Lower leg skin (tissue), 4 donors: Measurements from ENCODE around the gene ERN1. TPM values are rescaled to one million over a fixed set of nuclear protein-coding genes. Genes with fewer than 3 reads are reported as not detected.

ENCODE experiments used
- DNase-seq, 2 donors: peaks; one replicate each; pipeline ENCODE4 v3.0.0-alpha.2; 2019; ENCODE audit warnings: low spot score in 2 of 2
- H3K4me3 ChIP-seq: fragments of 200-600 bp; sonication (generic); 2 replicates; pipeline ENCODE4 v1.5.1; 2017; ENCODE audit warnings: mild to moderate bottlenecking, low read depth; ENCODE audit not compliant: poor library complexity, severe bottlenecking
- POLR2A ChIP-seq, 2 donors: fragments of 450-650 bp; IDR thresholded peaks; one replicate each; pipeline ENCODE4 v1.6.1; 2016 to 2017; ENCODE audit warnings: antibody characterized with exemption in 2 of 2, mild to moderate bottlenecking in 1 of 2, moderate library complexity in 1 of 2
- WGBS, 2 donors: methylation state at CpG; one replicate each; pipeline ENCODE4 v1.1.5; 2018; 5-methylcytosine and 5-hydroxymethylcytosine counted together
- intact Hi-C: fragments of 100-400 bp; cut with DNase I; formaldehyde crosslinking; loops from one replicate; pipeline ENCODE4 v1.15.0; 2023; ENCODE audit warnings: low total_unique reads
- total RNA-seq, 4 donors: library from RNA; depleted of rRNA; stranded (reverse); fragments of >200 nt; gene quantifications; one replicate each; pipeline ENCODE4 v1.1.0, GENCODE V29; 2016
- TF ChIP-seq, protein P1 (sequence below), 3 donors: fragments of 450-650 bp; IDR thresholded peaks; one replicate each; pipeline ENCODE4 v1.5.1; 2016; ENCODE audit warnings: antibody characterized with exemption in 3 of 3, mild to moderate bottlenecking in 3 of 3, moderate library complexity in 2 of 3

The ERN1 gene
- total RNA-seq, 4 donors from 2014 or later: 18.2 to 44.0 (median 22.8) TPM

DNA sequence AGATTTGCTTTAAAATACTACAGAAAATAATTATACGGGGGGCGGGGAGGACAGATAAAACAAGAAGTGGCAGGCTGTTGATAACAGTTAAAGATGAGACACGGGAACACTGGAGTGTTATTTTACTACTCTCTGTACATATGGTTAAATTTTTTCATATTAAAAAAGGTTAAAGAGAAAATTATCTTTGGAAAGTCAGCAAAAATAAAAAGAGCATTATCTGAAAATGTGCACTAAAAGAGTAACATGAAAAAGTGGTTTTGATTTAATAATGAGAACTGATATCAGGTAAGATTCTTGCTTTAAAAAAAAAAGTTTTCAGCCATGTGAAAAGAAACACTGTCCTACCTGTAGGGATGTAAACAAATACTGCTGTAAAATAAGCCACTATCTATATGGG lies 46.9 kb downstream of the ERN1 start:
- H3K4me3 ChIP-seq: no peak overlapping the region
- TF ChIP-seq, protein P1, sequence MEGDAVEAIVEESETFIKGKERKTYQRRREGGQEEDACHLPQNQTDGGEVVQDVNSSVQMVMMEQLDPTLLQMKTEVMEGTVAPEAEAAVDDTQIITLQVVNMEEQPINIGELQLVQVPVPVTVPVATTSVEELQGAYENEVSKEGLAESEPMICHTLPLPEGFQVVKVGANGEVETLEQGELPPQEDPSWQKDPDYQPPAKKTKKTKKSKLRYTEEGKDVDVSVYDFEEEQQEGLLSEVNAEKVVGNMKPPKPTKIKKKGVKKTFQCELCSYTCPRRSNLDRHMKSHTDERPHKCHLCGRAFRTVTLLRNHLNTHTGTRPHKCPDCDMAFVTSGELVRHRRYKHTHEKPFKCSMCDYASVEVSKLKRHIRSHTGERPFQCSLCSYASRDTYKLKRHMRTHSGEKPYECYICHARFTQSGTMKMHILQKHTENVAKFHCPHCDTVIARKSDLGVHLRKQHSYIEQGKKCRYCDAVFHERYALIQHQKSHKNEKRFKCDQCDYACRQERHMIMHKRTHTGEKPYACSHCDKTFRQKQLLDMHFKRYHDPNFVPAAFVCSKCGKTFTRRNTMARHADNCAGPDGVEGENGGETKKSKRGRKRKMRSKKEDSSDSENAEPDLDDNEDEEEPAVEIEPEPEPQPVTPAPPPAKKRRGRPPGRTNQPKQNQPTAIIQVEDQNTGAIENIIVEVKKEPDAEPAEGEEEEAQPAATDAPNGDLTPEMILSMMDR (IDR thresholded peaks at IDR 0.05): no peak
- no peak for TF ChIP-seq POLR2A (IDR thresholded peaks at IDR 0.05)
- intact Hi-C loops: no loop called here
- 86 to 89% methylated on average over 3 of the region's 3 CpGs for WGBS, 2 donors
- DNase-seq: no peak

DNA sequence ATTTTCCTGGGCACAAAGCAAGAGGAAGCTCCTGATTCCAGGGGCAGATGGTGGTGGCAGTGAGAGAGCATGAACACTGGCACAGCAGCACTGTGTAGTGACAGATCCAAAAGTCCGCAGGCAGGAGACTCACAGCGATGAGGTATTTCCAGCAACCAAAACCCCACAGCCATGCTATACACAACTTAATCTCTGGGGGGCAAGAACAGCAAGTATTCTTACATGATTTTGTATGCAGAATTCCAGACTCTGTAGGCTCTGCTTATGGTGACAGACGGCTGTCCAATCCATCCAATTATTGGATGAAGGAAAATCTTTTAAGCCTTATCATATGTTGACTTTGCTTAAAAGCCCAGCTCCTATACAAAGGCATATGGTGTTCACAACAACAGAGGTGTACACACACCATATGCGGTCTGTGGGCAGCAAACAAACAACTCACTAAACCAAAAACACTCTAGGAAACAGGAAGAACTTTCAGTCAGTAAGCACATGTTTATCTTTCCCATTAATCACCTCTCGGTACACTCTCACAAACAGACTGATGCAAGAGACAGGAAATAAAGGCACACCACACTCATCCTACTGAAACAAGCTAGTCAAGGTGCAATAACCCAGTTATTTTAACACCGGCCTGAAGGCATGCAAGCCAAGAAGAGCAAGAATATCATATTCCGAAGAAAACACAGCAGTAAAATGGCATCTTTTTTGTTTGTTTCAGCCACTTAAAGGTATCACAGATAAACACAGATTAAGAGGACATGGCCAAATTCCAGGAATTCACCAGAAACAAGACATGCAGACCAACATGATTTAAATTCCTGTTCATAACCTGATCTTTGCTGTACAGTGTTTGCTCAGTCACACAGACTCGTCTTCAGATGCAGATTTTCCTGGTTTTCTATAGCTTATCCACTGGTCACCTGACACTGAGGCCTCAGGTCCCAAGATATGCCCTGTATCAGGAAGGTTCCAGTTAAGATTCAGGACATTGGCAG lies 47.8 kb downstream of the ERN1 start:
- no peak overlapping the region for H3K4me3 ChIP-seq
- TF ChIP-seq, protein P1 (IDR thresholded peaks at IDR 0.05): peak in 1 of 3 donors; percentile 51
- TF ChIP-seq POLR2A (IDR thresholded peaks at IDR 0.05): no peak
- intact Hi-C loops: no loop called here
- no peak for DNase-seq
- 57 to 59% methylated on average over 8 of the region's 8 CpGs for WGBS, 2 donors

DNA sequence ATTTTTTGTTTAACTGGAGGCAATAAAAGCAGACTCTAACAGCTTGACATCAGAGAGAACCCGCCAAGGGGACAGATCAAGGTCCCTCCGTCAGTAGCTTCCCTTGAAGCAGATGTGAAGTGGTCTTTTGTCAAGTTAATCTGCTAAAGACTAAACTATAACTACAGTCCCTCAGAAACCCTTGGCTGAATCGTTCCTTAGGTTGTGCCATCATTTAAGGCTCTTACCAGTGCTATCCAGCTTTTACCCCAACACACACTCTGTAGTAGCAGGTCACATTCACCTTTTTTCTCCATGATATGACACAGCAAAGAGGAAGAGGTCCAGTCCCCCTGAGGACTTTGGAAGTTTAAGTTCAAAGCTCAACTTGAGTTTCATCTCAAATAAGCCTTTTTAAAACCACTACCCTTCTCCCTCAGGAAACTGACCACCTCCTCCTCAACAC lies 49.7 kb downstream of the ERN1 start:
- intact Hi-C loops: no loop called here
- 88 to 89% methylated on average over 3 of the region's 3 CpGs for WGBS, 2 donors
- TF ChIP-seq, protein P1 (IDR thresholded peaks at IDR 0.05): no peak
- TF ChIP-seq POLR2A (IDR thresholded peaks at IDR 0.05): no peak
- no peak overlapping the region for H3K4me3 ChIP-seq
- DNase-seq: no peak

DNA sequence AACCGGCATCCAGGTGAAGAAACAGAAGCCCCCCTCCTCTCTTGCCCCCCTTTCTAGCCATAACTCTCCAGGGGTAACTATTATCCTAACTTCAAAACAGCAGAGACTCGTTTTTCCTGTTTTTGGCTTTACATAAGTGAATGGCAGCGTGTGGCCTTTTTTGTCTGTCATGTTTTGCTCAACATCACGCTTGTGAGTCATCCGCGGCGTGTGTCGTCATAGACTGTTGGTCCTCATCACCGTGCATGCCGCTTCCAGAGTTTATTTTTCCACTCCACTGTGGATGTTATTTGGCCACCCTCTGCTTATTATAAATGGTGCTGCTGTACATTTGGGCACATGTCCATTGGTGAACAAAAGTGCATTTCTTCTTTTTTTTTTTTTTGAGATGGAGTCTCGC lies 52.6 kb downstream of the ERN1 start:
- 77 to 78% methylated on average over 11 of the region's 11 CpGs for WGBS, 2 donors
- DNase-seq: no peak
- no peak overlapping the region for H3K4me3 ChIP-seq
- TF ChIP-seq, protein P1 (IDR thresholded peaks at IDR 0.05): no peak
- TF ChIP-seq POLR2A (IDR thresholded peaks at IDR 0.05): no peak
- intact Hi-C loops: no loop called here

DNA sequence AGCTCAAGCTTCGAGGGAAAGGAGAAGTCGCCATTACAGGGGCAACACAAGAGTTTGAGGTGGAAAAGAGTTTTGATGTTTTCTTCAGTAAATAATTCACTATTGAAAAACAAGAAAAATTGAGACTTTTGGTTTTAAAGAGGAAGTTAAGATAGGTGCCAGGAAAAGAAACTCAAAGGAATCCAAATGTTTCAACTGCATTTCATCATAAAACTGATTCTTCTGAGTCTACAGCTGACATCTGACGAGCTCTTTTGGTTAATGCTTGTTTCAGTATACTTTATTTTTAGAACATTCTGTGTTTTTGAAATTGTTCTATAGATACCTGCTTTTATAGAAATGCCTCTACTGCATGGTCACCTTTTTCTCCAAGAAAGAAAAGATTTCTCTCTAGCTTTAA lies 54.0 kb downstream of the ERN1 start:
- intact Hi-C loops: no loop called here
- TF ChIP-seq, protein P1 (IDR thresholded peaks at IDR 0.05): no peak
- TF ChIP-seq POLR2A (IDR thresholded peaks at IDR 0.05): no peak
- DNase-seq: no peak
- H3K4me3 ChIP-seq: no peak overlapping the region
- 83 to 85% methylated on average over 3 of the region's 3 CpGs for WGBS, 2 donors
